ENCODE measurements around the gene RBM33. TPM values are rescaled to one million over a fixed set of nuclear protein-coding genes. Genes with fewer than 3 reads are reported as not detected.

RBM33 gene
- polyA plus RNA-seq, 2 of the 4 experiments (the other 2 are of a cell fraction), result 21.7 to 21.9 TPM

- TF ChIP-seq PHF8 (IDR thresholded peaks at IDR 0.05; ENCODE audit: borderline replicate concordance, low read depth), result no peak
- TF ChIP-seq HES2 (IDR thresholded peaks at IDR 0.05), result no peak
- no peak for TF ChIP-seq RCOR1 (IDR thresholded peaks at IDR 0.05; ENCODE audit: low read depth, low read length)
- no peak for TF ChIP-seq JUNB (IDR thresholded peaks at IDR 0.05)
- no peak for TF ChIP-seq ATOH8 (CRISPR knock-in tag; IDR thresholded peaks at IDR 0.05; ENCODE audit: low read depth)
Observed at GRCh38 chr7:155793720-155794119, 149.3 kb downstream of the RBM33 start (continued).

- TF ChIP-seq HOXA7 (CRISPR knock-in tag; IDR thresholded peaks at IDR 0.05) (no peak), EP300 (IDR thresholded peaks at IDR 0.05) (no peak), CHD2 (IDR thresholded peaks at IDR 0.05; ENCODE audit: low read length, partially characterized antibody) (no peak), BCL3 (IDR thresholded peaks at IDR 0.05) (no peak), CEBPB (IDR thresholded peaks at IDR 0.05) (no peak), POLR2A (IDR thresholded peaks at IDR 0.05; ENCODE audit: low read length) (no peak), NFE2L2 (conservative IDR thresholded peaks at IDR 0.05; ENCODE audit: low read length) (no peak), HOXB13 (CRISPR knock-in tag; IDR thresholded peaks at IDR 0.05; ENCODE audit: low read depth) (no peak), ZSCAN20 (CRISPR knock-in tag; IDR thresholded peaks at IDR 0.05) (no peak), NPAS2 (CRISPR knock-in tag; IDR thresholded peaks at IDR 0.05; ENCODE audit: borderline replicate concordance) (no peak), FOSL2 (IDR thresholded peaks at IDR 0.05) (no peak), FOSL2 (CRISPR knock-in tag; IDR thresholded peaks at IDR 0.05) (no peak), KDM1A (IDR thresholded peaks at IDR 0.05; ENCODE audit: low read depth) (no peak), FOXS1 (CRISPR knock-in tag; IDR thresholded peaks at IDR 0.05) (no peak), CHD4 (IDR thresholded peaks at IDR 0.05; ENCODE audit: borderline replicate concordance) (no peak), EHMT2 (IDR thresholded peaks at IDR 0.05; ENCODE audit: low read depth) (no peak), CBX2 (IDR thresholded peaks at IDR 0.05; ENCODE audit: borderline replicate concordance, low read depth) (no peak)
- ATAC-seq (no peak), FAIRE-seq (no peak), DNase-seq (ENCODE audit: low read depth in 1 of 2, low spot score in 1 of 2) (no peak)
- Histone ChIP-seq H3K4me3 (no peak overlapping the region), H3K4me2 (no peak overlapping the region), H3K4me1 (0 out of 3 replicates have a peak, but pooled peaks cover 3% of the 10 kb centered on the region), H3K27ac (no peak overlapping the region), H3K9me3 (no peaks in the 10 kb centered on the region)
- ChIA-PET POLR2A (no interaction called here), CTCF (interaction anchor here (1.3 to 1.7 kb wide), 2 partner anchors 679 to 969 kb away, joined by 3 to 4 read pairs; no protein-coding TSS in a partner anchor)
- 70% methylated on average over 6 of the region's 9 CpGs for WGBS (ENCODE audit: missing lambda C conversion rate)
Observed at GRCh38 chr7:155794196-155794595, 149.7 kb downstream of the RBM33 start.

- Histone ChIP-seq H3K4me3 (no peak overlapping the region), H3K4me1 (0 out of 3 replicates have a peak, but pooled peaks cover 3% of the 10 kb centered on the region), H3K27ac (no peak overlapping the region), H3K4me2 (no peak overlapping the region), H3K9me3 (no peaks in the 10 kb centered on the region)
- TF ChIP-seq BCL3 (IDR thresholded peaks at IDR 0.05), result no peak
- ChIA-PET POLR2A (no interaction called here), CTCF (interaction anchor here (0.6 to 1.7 kb wide), 7 partner anchors 18 to 1029 kb away, joined by 3 to 5 read pairs (median 3); no protein-coding TSS in a partner anchor)
- 45% methylated on average over 7 of the region's 7 CpGs for WGBS (ENCODE audit: missing lambda C conversion rate)
- FAIRE-seq (no peak), ATAC-seq (no peak), DNase-seq (ENCODE audit: low read depth in 1 of 2, low spot score in 1 of 2) (no peak)
Observed at GRCh38 chr7:155795401-155795800, 150.9 kb downstream of the RBM33 start.

Data from A549 (cell line).